Measurements from ENCODE around the gene BORCS6. TPM values are rescaled to one million over a fixed set of nuclear protein-coding genes. Genes with fewer than 3 reads are reported as not detected.

The BORCS6 gene
- total RNA-seq, 1 donor from 2014 or later, result 9.7 TPM

DNA sequence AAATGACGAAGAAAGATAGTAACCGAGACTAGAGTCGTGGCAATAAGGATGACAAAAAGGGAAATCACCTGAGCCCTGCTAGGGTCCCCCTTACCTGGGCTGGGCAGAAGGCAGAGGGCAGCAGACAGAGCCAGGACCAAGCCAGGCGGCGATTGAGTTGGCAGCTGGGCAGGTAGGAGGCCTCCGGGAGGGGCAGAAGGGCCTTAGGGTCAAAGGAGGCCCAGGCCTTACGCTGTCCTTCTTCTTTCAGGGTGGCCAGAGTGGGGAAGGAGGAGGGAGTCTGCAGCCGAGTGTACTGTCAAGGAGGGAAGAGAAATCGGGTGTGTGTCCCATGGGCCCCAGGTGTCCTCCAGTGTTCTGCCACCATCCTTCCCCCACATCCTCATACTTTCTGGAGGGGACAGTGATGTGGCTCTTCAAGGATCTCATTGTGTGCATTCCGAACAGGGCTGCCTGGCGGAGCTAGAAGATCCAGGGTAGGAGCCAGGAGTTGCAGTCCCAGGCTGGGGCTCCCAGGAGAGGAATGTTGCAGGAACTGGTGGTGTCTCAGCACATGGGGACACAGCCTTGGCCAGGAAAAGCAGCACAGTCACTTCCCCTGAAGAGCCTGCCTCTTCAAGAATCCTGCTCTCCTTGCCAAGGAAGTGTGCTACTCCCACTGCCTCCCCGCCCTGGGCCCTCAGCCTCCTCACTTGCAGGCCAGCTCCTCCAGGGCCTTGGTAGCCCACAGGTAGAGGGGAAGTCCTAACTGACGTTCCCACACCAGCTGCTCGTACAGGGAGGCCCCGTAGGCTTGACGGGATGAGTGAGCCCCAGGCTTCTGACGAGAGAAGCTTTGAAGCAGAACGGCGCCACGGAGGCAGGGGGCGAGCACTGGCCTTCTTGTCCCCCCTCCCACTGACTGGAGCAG is 44.6 kb upstream of the BORCS6 start:
- no peak for DNase-seq (ENCODE audit: low spot score)
- H3K4me1 Mint-ChIP-seq (ENCODE audit: unreplicated experiment), result no peaks in the 10 kb centered on the region

DNA sequence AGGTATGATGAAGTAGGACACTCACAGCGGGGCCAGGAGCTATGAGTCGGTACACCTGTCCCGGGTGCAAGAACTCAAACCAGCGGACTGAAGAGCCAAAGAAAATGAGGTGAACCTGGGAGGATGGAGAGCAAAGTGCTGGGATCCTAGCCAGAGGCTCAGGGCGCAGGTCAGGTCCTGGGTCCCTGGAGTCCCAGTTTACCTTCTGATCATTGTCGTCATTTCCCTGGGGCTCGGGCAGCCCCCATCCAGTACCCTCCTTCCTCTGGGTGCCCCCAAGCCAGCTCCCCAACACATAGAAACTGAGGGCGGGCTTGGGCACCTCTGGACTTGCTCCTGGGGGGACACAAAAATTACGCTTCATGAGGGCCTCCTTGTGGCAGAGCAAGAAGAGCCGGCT is 41.7 kb upstream of the BORCS6 start:
- DNase-seq (ENCODE audit: low spot score), result no peak
- peak overlapping the region; percentile 68 for H3K4me3 Mint-ChIP-seq (ENCODE audit: unreplicated experiment)
- H3K27ac Mint-ChIP-seq (ENCODE audit: unreplicated experiment), result no peak overlapping the region
- H3K27me3 Mint-ChIP-seq (ENCODE audit: unreplicated experiment), result peaks cover 14% of the 10 kb centered on the region
- TF ChIP-seq, protein P1, sequence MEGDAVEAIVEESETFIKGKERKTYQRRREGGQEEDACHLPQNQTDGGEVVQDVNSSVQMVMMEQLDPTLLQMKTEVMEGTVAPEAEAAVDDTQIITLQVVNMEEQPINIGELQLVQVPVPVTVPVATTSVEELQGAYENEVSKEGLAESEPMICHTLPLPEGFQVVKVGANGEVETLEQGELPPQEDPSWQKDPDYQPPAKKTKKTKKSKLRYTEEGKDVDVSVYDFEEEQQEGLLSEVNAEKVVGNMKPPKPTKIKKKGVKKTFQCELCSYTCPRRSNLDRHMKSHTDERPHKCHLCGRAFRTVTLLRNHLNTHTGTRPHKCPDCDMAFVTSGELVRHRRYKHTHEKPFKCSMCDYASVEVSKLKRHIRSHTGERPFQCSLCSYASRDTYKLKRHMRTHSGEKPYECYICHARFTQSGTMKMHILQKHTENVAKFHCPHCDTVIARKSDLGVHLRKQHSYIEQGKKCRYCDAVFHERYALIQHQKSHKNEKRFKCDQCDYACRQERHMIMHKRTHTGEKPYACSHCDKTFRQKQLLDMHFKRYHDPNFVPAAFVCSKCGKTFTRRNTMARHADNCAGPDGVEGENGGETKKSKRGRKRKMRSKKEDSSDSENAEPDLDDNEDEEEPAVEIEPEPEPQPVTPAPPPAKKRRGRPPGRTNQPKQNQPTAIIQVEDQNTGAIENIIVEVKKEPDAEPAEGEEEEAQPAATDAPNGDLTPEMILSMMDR (IDR thresholded peaks at IDR 0.05; ENCODE audit: unreplicated experiment), result no peak
- peaks cover 11% of the 10 kb centered on the region for H3K4me1 Mint-ChIP-seq (ENCODE audit: unreplicated experiment)
- H3K9me3 Mint-ChIP-seq (ENCODE audit: unreplicated experiment), result no peaks in the 10 kb centered on the region
- peaks cover 74% of the 10 kb centered on the region for H3K36me3 Mint-ChIP-seq (ENCODE audit: low read depth, unreplicated experiment)

More for the DNA sequence above, 44.6 kb upstream of the BORCS6 start:
- H3K9me3 Mint-ChIP-seq (ENCODE audit: unreplicated experiment), result no peaks in the 10 kb centered on the region
- no peaks in the 10 kb centered on the region for H3K27me3 Mint-ChIP-seq (ENCODE audit: unreplicated experiment)
- H3K4me3 Mint-ChIP-seq (ENCODE audit: unreplicated experiment), result peak overlapping the region; percentile 33
- TF ChIP-seq, protein P1 (IDR thresholded peaks at IDR 0.05; ENCODE audit: unreplicated experiment), result no peak
- H3K27ac Mint-ChIP-seq (ENCODE audit: unreplicated experiment), result no peak overlapping the region
- H3K36me3 Mint-ChIP-seq (ENCODE audit: low read depth, unreplicated experiment), result peaks cover 60% of the 10 kb centered on the region

DNA sequence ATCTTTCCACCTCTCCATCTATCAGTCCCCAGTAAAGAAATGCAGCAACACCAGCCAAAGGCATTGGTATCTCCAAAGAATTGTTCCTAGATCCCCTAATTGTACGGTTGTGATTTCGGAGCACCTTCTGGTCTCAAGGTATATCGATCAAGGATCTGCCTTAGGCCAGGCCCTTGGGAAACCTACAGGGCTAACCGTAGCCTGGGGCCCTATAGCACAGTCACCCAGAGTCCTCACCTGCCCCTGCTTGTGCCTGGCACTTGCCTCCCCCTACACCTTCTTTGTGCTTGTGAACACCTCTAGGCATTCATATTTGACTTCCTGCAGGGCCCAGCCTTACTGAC is 37.2 kb upstream of the BORCS6 start:
- no peak for DNase-seq (ENCODE audit: low spot score)
- Mint-ChIP-seq H3K9me3 (ENCODE audit: unreplicated experiment) (peaks cover 2% of the 10 kb centered on the region), H3K27ac (ENCODE audit: unreplicated experiment) (peak overlapping the region; percentile 72), H3K4me1 (ENCODE audit: unreplicated experiment) (peaks cover 28% of the 10 kb centered on the region), H3K4me3 (ENCODE audit: unreplicated experiment) (peak overlapping the region; percentile 76), H3K27me3 (ENCODE audit: unreplicated experiment) (peaks cover 45% of the 10 kb centered on the region), H3K36me3 (ENCODE audit: low read depth, unreplicated experiment) (peaks cover 51% of the 10 kb centered on the region)
- TF ChIP-seq, protein P1 (IDR thresholded peaks at IDR 0.05; ENCODE audit: unreplicated experiment), result no peak

DNA sequence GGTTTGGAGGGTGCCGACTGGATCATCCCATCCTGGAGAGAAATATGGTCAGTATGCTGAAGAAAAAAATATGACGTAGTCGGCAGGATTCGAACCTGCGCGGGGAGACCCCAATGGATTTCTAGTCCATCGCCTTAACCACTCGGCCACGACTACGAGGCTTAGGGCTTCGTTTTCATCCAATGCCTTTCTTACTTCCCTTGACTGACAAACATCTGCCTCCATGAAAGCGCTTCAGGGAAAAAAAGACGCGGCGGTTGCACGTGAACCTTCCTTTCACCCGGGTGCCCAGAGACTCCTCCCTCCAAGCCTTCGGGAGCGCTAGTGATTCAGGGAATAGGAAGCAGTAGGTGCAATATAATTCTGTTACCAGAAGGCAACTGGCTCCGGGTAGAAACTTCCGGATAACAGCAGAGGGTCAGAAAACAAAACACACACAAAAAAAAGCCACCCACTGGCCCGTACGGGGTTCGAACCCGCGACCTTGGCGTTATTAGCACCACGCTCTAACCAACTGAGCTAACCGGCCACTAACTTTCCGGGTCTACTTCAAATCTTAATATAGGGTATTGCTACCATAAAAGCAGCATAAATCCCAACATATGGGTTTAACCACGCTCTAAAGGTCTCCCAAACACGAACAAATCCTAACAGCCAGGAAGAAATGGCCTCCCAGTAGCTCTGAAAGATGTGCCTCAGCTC is 36.7 kb upstream of the BORCS6 start:
- Mint-ChIP-seq H3K27me3 (ENCODE audit: unreplicated experiment) (peaks cover 49% of the 10 kb centered on the region), H3K4me3 (ENCODE audit: unreplicated experiment) (peak overlapping the region; percentile 76), H3K27ac (ENCODE audit: unreplicated experiment) (peak overlapping the region; percentile 72), H3K36me3 (ENCODE audit: low read depth, unreplicated experiment) (peaks cover 51% of the 10 kb centered on the region), H3K4me1 (ENCODE audit: unreplicated experiment) (peaks cover 30% of the 10 kb centered on the region), H3K9me3 (ENCODE audit: unreplicated experiment) (peaks cover 5% of the 10 kb centered on the region)
- peak; percentile 76 for DNase-seq (ENCODE audit: low spot score)
- TF ChIP-seq, protein P1 (IDR thresholded peaks at IDR 0.05; ENCODE audit: unreplicated experiment), result no peak
